GM21360 (cell line): ENCODE results near the gene EPX.
"Not testable (repeated sequence)": the region's sequence is repeated elsewhere in the genome, so short reads cannot be mapped to it uniquely, and the experiment has no call there.

ENCODE experiments used
- ATAC-seq: cut with Tn5 transposase; IDR thresholded peaks from one replicate; pipeline ENCODE4 v1.9.1; 2021; ENCODE audit warnings: mild to moderate bottlenecking, moderate library complexity; ENCODE audit not compliant: unreplicated experiment

Gene EPX, protein sequence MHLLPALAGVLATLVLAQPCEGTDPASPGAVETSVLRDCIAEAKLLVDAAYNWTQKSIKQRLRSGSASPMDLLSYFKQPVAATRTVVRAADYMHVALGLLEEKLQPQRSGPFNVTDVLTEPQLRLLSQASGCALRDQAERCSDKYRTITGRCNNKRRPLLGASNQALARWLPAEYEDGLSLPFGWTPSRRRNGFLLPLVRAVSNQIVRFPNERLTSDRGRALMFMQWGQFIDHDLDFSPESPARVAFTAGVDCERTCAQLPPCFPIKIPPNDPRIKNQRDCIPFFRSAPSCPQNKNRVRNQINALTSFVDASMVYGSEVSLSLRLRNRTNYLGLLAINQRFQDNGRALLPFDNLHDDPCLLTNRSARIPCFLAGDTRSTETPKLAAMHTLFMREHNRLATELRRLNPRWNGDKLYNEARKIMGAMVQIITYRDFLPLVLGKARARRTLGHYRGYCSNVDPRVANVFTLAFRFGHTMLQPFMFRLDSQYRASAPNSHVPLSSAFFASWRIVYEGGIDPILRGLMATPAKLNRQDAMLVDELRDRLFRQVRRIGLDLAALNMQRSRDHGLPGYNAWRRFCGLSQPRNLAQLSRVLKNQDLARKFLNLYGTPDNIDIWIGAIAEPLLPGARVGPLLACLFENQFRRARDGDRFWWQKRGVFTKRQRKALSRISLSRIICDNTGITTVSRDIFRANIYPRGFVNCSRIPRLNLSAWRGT

DNA sequence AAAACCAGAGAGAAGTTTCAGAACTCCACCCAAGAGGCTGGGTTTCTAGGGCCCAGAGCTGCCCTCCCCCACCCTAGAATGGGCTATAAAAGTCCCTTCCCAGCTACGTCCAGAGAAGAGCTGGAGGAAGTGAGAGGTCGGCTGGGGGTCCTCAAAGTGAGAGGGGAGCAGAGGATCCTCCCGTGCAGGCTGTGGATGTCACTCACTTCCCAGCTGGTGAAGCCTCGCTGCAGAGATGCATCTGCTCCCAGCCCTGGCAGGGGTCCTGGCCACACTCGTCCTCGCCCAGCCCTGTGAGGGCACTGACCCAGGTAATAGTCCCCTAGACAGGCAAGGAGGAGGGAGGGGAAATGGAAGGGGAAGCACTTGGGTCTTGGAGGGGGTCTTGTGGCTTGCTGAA lies at the start of gene EPX:
TSS of gene EPX (plus strand) at position 115 of the 400 bp plus-strand sequence. CDS start at position 236, 121 bp downstream.
- ATAC-seq = no peak

DNA sequence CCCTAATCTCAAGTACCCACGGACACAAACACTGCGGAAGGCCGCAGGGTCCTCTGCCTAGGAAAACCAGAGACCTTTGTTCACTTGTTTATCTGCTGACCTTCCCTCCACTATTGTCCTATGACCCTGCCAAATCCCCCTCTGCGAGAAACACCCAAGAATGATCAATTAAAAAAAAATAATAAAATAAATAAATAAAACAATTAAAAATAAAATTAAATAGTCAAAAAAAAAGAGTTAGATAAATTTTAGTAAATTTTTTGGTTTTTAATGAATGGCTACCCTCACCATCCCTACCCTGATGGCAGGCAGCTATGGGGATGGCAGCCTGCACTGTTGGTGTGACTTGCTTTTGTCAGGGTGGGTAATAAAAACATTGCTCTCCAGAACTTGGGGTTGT lies 49.2 kb upstream of the EPX start:
- not testable (repeated sequence) for ATAC-seq

GRCh38 chr17:58144801-58145200 lies 47.7 kb upstream of the EPX start:
- no peak for ATAC-seq

GRCh38 chr17:58147930-58148434 lies 44.5 kb upstream of the EPX start, which contains the start of gene OR4D1:
TSS of gene OR4D1 (plus strand) at chr17:58148384. CDS start at chr17:58155154, 6,770 bp downstream.
- ATAC-seq = no peak

GRCh38 chr17:58148609-58149008 lies 43.9 kb upstream of the EPX start:
- no peak for ATAC-seq

GRCh38 chr17:58150394-58150793 lies 42.1 kb upstream of the EPX start:
- ATAC-seq = no peak

DNA sequence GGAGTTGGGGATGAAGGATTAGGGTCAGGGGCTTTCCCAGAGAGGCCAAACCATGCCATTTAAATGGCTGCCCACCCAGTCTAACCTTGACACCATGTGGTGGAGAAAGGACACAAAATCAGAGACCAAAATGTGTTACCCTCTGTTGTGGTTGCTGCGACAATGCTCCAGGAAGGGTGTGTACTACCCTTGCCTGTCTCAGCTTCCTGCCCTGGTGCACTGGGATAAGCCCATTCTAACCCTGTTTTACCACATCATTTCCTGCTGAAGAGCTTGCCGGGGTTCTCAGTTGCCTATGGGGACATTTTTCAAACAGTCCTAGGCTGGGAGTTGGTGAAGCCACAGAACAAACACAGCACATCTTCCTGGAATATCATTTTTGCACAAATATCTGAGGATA lies 39.5 kb upstream of the EPX start:
- no peak for ATAC-seq

- no peak for ATAC-seq
Measured at GRCh38 chr17:58153671-58154070, 38.9 kb upstream of the EPX start.

- ATAC-seq = no peak
Measured at GRCh38 chr17:58156839-58157803, 35.4 kb upstream of the EPX start.

- ATAC-seq = no peak
Measured at GRCh38 chr17:58158181-58158580, 34.3 kb upstream of the EPX start.

DNA sequence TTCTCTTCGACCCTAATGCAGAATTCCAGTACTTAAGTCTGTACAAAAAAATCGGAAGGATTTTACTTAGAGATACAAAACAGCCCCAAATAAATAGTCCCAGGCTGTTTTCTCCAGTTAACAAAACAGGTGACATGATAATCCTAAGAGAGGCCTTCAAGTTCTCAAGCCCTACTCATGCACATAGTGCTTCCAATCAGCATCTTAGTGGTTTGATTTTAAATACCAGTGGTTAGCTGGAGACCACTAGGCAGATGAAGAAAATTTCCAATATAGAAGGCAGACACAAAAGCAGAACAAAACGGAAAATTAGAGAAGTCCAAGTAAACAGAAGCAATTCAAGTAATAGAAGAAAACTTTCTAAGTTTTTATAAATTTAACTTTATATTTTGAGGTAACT lies 31.0 kb upstream of the EPX start:
- ATAC-seq = no peak

DNA sequence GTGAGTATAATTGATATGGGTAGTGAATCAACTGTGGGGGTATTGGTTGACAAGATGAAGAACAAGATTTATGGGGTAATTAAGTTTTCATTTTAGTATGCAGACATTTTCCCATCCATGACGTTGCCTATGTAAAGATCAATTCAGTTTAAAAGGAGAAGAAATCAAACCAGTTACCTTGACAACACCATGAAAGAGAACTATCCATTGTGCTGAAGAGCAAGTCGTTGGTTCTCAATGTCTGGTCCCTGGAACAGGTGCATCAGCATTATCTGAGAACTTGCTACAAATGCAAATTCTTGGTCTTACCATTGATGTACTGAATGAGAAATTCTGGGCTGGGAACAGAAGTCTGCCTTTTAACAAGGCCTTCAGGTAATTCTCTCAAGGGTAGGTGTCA lies 26.5 kb upstream of the EPX start:
- ATAC-seq = no peak

DNA sequence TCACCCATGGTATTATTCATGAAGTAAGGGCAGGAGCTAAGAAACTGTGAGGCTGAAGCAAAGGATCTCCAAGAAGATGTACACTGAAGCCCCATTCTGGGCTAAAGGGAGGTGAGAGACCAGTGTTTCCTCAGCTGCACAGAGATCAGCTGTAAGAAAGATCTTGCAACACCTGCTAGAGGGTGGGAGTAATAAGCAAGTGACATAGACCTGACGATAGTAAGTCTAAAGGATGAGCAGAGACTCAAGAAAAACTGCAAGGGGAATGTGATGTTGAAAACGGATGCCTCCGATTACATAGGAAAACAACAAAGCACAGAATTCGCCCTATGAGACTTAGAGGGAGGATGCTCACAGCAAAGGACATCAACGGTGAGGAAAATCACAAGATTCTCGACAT lies 25.8 kb upstream of the EPX start, which contains the start of gene OR4D2:
TSS of gene OR4D2 (plus strand) at position 301 of the 400 bp plus-strand sequence. CDS start 2,674 bp downstream, outside the sequence.
- no peak for ATAC-seq

- no peak for ATAC-seq
Measured at GRCh38 chr17:58170622-58171021, 21.9 kb upstream of the EPX start.

GRCh38 chr17:58172369-58173071 lies 20.0 kb upstream of the EPX start:
- no peak for ATAC-seq

DNA sequence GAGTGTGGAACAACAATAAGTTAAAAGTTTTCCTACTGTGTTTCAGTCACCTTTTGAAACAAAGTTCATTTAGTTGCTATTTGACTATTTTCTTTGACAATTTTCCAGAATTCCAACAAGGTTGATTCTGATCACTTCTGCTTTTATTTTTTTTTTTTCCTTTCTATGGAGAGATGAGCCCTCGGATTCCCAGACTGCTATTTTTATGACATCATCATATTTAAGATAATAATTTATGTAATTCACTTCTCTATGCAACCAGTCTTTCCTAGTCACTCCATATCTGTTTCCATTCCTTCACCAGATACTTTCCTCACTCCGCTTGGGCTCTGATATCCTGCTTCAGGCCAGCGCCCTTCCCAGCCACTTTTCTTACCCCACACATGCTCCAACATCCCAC lies 17.7 kb upstream of the EPX start:
- ATAC-seq = no peak

DNA sequence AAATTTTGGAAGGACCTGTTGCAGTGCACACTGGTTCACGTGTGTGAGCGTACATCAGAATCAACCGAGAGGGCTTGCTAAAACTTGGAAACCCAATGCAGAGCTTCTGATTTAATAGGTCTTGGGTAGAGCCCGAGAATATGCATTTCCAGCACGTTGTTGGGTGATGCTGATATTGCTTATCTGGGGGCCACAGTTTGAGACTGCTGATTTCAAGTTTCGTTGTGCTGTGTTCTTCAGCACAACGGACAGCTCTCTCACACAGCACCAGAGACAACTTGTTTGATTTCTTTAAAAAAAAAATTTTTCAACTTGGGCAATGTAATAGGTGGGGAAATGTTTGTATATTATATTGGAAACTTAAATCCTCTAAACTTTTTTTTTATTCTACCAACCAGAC lies 16.3 kb upstream of the EPX start:
- no peak for ATAC-seq

- ATAC-seq = no peak
Measured at GRCh38 chr17:58181796-58182195, 10.7 kb upstream of the EPX start.

- ATAC-seq = no peak
Measured at GRCh38 chr17:58183514-58183913, 9.0 kb upstream of the EPX start.
